SK-N-SH (cell line): ENCODE results near the gene EFHC1. TPM values are rescaled to one million over a fixed set of nuclear protein-coding genes. Genes with fewer than 3 reads are reported as not detected.

Source experiments
- CTCF ChIA-PET: fragments of 300-600, 350-600 bp; formaldehyde crosslinking; extraction: SDS; loops from one replicate; lab custom pipeline; 2021; lab: Yijun Ruan, JAX
- POLR2A ChIA-PET: fragments of 350-600 bp; sonication (Branson Sonifier 250); formaldehyde crosslinking; extraction: SDS; loops from one replicate; lab custom pipeline; 2020; ENCODE audit warnings: antibody characterized with exemption, inconsistent platforms; lab: Yijun Ruan, JAX
- DNase-seq: peaks from one replicate; pipeline ENCODE4 v3.0.0; 2012
- H2AFZ ChIP-seq: fragments of 200-600 bp; sonication (generic); 2 replicates; pipeline ENCODE4 v1.8.1; 2016; ENCODE audit warnings: antibody characterized with exemption, mild to moderate bottlenecking, low read depth
- H3F3A ChIP-seq: fragments of 200-600 bp; sonication (generic); replicated peaks from 2 replicates; pipeline ENCODE3; 2016; ENCODE audit warnings: antibody characterized with exemption, mild to moderate bottlenecking; ENCODE audit not compliant: insufficient read depth
- H3K27ac ChIP-seq, 2 experiments: fragments of 200-500 bp in 1 of 2; fragments of 200-600 bp in 1 of 2; sonication (Bioruptor generic) in 1 of 2; sonication (generic), shearing (Covaris generic) in 1 of 2; 2 replicates each; pipeline versions ENCODE4 v1.5.1 to v1.6.1; 2014 to 2016; ENCODE audit warnings: low read depth in 2 of 2, inconsistent platforms in 1 of 2, low read length in 1 of 2, mild to moderate bottlenecking in 1 of 2, mixed read lengths in 1 of 2
- H3K27me3 ChIP-seq: fragments of 200-600 bp; sonication (generic), shearing (Covaris generic); 2 replicates; pipeline ENCODE4 v1.6.1; 2016; ENCODE audit warnings: mixed run types; ENCODE audit not compliant: insufficient read depth
- H3K36me3 ChIP-seq, 2 experiments: fragments of 200-500 bp in 1 of 2; fragments of 200-600 bp in 1 of 2; sonication (Bioruptor generic) in 1 of 2; sonication (generic) in 1 of 2; replicated peaks in 1 of 2; 2 replicates each; pipeline versions ENCODE3 to v1.5.1; 2014 to 2016; ENCODE audit warnings: low read length in 1 of 2, mild to moderate bottlenecking in 1 of 2; ENCODE audit not compliant: insufficient read depth in 2 of 2, control insufficient read depth in 1 of 2
- H3K4me1 ChIP-seq, 2 experiments: fragments of 200-500 bp in 1 of 2; fragments of 200-600 bp in 1 of 2; sonication (Bioruptor generic) in 1 of 2; sonication (generic), shearing (Covaris generic) in 1 of 2; 2 replicates each; pipeline versions ENCODE4 v1.5.1 to v1.6.1; 2014 to 2016; ENCODE audit warnings: low read depth in 1 of 2, low read length in 1 of 2, mixed run types in 1 of 2; ENCODE audit not compliant: insufficient read depth in 2 of 2, control insufficient read depth in 1 of 2
- H3K4me2 ChIP-seq: fragments of 200-600 bp; sonication (generic), shearing (Covaris generic); 2 replicates; pipeline ENCODE4 v1.6.1; 2017; ENCODE audit warnings: mixed run types
- H3K4me3 ChIP-seq, 2 experiments: fragments of 200-500 bp in 1 of 2; fragments of 200-600 bp in 1 of 2; sonication (Bioruptor generic) in 1 of 2; sonication (generic), shearing (Covaris generic) in 1 of 2; 2 replicates each; pipeline versions ENCODE4 v1.5.1 to v1.8.1; 2014 to 2016; ENCODE audit warnings: low read depth in 2 of 2, inconsistent platforms in 1 of 2, low read length in 1 of 2, mild to moderate bottlenecking in 1 of 2, mixed read lengths in 1 of 2, moderate library complexity in 1 of 2
- H3K79me2 ChIP-seq: fragments of 200-600 bp; sonication (generic); 2 replicates; pipeline ENCODE4 v1.8.1; 2017; ENCODE audit warnings: mild to moderate bottlenecking; ENCODE audit not compliant: insufficient read depth
- H3K9ac ChIP-seq: fragments of 200-600 bp; sonication (generic); 2 replicates; pipeline ENCODE4 v1.6.1; 2017; ENCODE audit warnings: mixed run types
- H3K9me2 ChIP-seq: fragments of 200-600 bp; sonication (generic); 2 replicates; pipeline ENCODE4 v1.6.1; 2017; ENCODE audit warnings: mixed run types
- H3K9me3 ChIP-seq: fragments of 200-600 bp; sonication (generic); 2 replicates; pipeline ENCODE4 v1.6.1; 2017; ENCODE audit warnings: mixed run types, mild to moderate bottlenecking, moderate library complexity
- H4K20me1 ChIP-seq: fragments of 200-600 bp; sonication (generic); 2 replicates; pipeline ENCODE4 v1.6.1; 2017; ENCODE audit warnings: mild to moderate bottlenecking, mixed run types; ENCODE audit not compliant: insufficient read depth
- CHD2 ChIP-seq: fragments of 150-350 bp; IDR thresholded peaks from 2 replicates; pipeline ENCODE4 v1.6.1; 2018; ENCODE audit warnings: low read length; ENCODE audit not compliant: partially characterized antibody
- ELF1 ChIP-seq: IDR thresholded peaks from 2 replicates; pipeline ENCODE4 v1.4.0; 2012
- EP300 ChIP-seq, 2 experiments: IDR thresholded peaks; 2 replicates each; pipeline versions ENCODE4 v1.4.0 to v1.6.1; 2012; ENCODE audit warnings: borderline replicate concordance in 1 of 2, low read depth in 1 of 2, low read length in 1 of 2
- FOSL2 ChIP-seq: IDR thresholded peaks from 2 replicates; pipeline ENCODE4 v1.4.0; 2012; ENCODE audit warnings: low read depth, mild to moderate bottlenecking, moderate library complexity, borderline replicate concordance
- FOXJ3 ChIP-seq: sonication (generic); formaldehyde crosslinking; IDR thresholded peaks from 2 replicates; pipeline ENCODE4 v1.5.1; 2020; ENCODE audit warnings: mild to moderate bottlenecking, missing genetic modification reagents
- GABPA ChIP-seq: IDR thresholded peaks from 2 replicates; pipeline ENCODE4 v1.4.0; 2012; ENCODE audit warnings: low read depth, mild to moderate bottlenecking
- GATA2 ChIP-seq: sonication (generic); formaldehyde crosslinking; IDR thresholded peaks from 2 replicates; pipeline ENCODE4 v1.5.0; 2020; ENCODE audit warnings: mild to moderate bottlenecking, missing genetic modification reagents
- JUND ChIP-seq: IDR thresholded peaks from 2 replicates; pipeline ENCODE4 v1.4.0; 2012
- MAX ChIP-seq: IDR thresholded peaks from 2 replicates; pipeline ENCODE4 v1.4.0; 2012; ENCODE audit warnings: low read depth
- MXI1 ChIP-seq: IDR thresholded peaks from 2 replicates; pipeline ENCODE4 v1.6.1; 2012; ENCODE audit warnings: mild to moderate bottlenecking, low read depth, low read length, improper control_type of control experiment
- NFIC ChIP-seq: IDR thresholded peaks from 2 replicates; pipeline ENCODE4 v1.4.0; 2012; ENCODE audit warnings: borderline replicate concordance
- NRF1 ChIP-seq: IDR thresholded peaks from 2 replicates; pipeline ENCODE4 v1.6.1; 2012; ENCODE audit warnings: low read depth, mild to moderate bottlenecking, low read length
- PBX3 ChIP-seq: IDR thresholded peaks from 2 replicates; pipeline ENCODE4; 2012
- RAD21 ChIP-seq: IDR thresholded peaks from 2 replicates; pipeline ENCODE4 v1.6.1; 2012; ENCODE audit warnings: mild to moderate bottlenecking, low read length
- RCOR1 ChIP-seq: fragments of 150-350 bp; IDR thresholded peaks from 2 replicates; pipeline ENCODE4 v1.6.1; 2017; ENCODE audit warnings: antibody characterized with exemption, low read length
- RFX5 ChIP-seq: IDR thresholded peaks from 2 replicates; pipeline ENCODE4 v1.6.1; 2012; ENCODE audit warnings: mild to moderate bottlenecking, improper control_type of control experiment, low read length
- RXRA ChIP-seq: IDR thresholded peaks from 2 replicates; pipeline ENCODE4 v1.4.0; 2012; ENCODE audit warnings: low read depth, mild to moderate bottlenecking, borderline replicate concordance
- SIN3A ChIP-seq: IDR thresholded peaks from 2 replicates; pipeline ENCODE4 v1.6.1; 2012; ENCODE audit warnings: low read depth, mild to moderate bottlenecking, low read length, moderate library complexity, borderline replicate concordance
- TAF1 ChIP-seq: IDR thresholded peaks from 2 replicates; pipeline ENCODE4 v1.6.1; 2012; ENCODE audit warnings: low read depth, mild to moderate bottlenecking, low read length, moderate library complexity, borderline replicate concordance
- TCF12 ChIP-seq: IDR thresholded peaks from 2 replicates; pipeline ENCODE4 v1.4.0; 2012
- YY1 ChIP-seq: IDR thresholded peaks from 2 replicates; pipeline ENCODE4 v1.4.0; 2012; ENCODE audit warnings: low read depth, mild to moderate bottlenecking
- WGBS: methylation state at CpG from one replicate; pipeline ENCODE4 v1.1.6; 2017; ENCODE audit warnings: low lambda C conversion rate; 5-methylcytosine and 5-hydroxymethylcytosine counted together
- polyA plus RNA-seq, 3 experiments: library from polyadenylated mRNA; depleted of rRNA; stranded (reverse); fragments of >200 nt; gene quantifications; 2 replicates each; pipeline ENCODE4 v1.2.3, GENCODE V29; 2012
- TF ChIP-seq, protein P1 (sequence below): IDR thresholded peaks from 2 replicates; pipeline ENCODE4 v1.6.1; 2012; ENCODE audit warnings: mild to moderate bottlenecking, low read depth, low read length, moderate library complexity

The EFHC1 gene
- polyA plus RNA-seq, 1 of the 3 experiments (the other 2 are of a cell fraction) = 39.4 TPM

GRCh38 chr6:52538901-52539354 is 118.8 kb downstream of the EFHC1 start (continued):
- TF ChIP-seq SIN3A (no peak), TCF12 (peak; percentile 78), ELF1 (no peak), RFX5 (no peak), RXRA (peak; percentile 59; the same call in 1 of the 2 replicates), NRF1 (no peak), MXI1 (no peak), GATA2 (CRISPR knock-in tag) (no peak), YY1 (peak; percentile 29; the same call in 1 of the 2 replicates), EP300 (IDR thresholded peaks at IDR 0.05; ENCODE audit: borderline replicate concordance in 1 of 2, low read depth in 1 of 2, low read length in 1 of 2) (peak in 1 of 2 experiments; percentile 57; a peak in 2 of 4 replicates), PBX3 (no peak; the same call in 1 of the 2 replicates), FOXJ3 (CRISPR knock-in tag) (no peak), FOSL2 (peak; percentile 68; the same call in 1 of the 2 replicates), NFIC (0 out of 2 replicates have a peak, but pooled peaks have one; percentile 35), RAD21 (no peak), GABPA (no peak), TAF1 (no peak), RCOR1 (no peak)
- TF ChIP-seq, protein P1, sequence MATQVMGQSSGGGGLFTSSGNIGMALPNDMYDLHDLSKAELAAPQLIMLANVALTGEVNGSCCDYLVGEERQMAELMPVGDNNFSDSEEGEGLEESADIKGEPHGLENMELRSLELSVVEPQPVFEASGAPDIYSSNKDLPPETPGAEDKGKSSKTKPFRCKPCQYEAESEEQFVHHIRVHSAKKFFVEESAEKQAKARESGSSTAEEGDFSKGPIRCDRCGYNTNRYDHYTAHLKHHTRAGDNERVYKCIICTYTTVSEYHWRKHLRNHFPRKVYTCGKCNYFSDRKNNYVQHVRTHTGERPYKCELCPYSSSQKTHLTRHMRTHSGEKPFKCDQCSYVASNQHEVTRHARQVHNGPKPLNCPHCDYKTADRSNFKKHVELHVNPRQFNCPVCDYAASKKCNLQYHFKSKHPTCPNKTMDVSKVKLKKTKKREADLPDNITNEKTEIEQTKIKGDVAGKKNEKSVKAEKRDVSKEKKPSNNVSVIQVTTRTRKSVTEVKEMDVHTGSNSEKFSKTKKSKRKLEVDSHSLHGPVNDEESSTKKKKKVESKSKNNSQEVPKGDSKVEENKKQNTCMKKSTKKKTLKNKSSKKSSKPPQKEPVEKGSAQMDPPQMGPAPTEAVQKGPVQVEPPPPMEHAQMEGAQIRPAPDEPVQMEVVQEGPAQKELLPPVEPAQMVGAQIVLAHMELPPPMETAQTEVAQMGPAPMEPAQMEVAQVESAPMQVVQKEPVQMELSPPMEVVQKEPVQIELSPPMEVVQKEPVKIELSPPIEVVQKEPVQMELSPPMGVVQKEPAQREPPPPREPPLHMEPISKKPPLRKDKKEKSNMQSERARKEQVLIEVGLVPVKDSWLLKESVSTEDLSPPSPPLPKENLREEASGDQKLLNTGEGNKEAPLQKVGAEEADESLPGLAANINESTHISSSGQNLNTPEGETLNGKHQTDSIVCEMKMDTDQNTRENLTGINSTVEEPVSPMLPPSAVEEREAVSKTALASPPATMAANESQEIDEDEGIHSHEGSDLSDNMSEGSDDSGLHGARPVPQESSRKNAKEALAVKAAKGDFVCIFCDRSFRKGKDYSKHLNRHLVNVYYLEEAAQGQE = no peak

GRCh38 chr6:52539607-52540006 is 119.5 kb downstream of the EFHC1 start:
- WGBS = 19% methylated on average over 6 of the region's 6 CpGs
- no peak overlapping the region for H2AFZ ChIP-seq
- TF ChIP-seq TCF12 = peak; percentile 64
- 0 out of 4 replicates have a peak, but pooled peaks of 1 of the 2 experiments have one; percentile 46 for TF ChIP-seq EP300 (IDR thresholded peaks at IDR 0.05; ENCODE audit: borderline replicate concordance in 1 of 2, low read depth in 1 of 2, low read length in 1 of 2)
- TF ChIP-seq NFIC = peak; percentile 31; the same call in 1 of the 2 replicates
- TF ChIP-seq JUND = 0 out of 2 replicates have a peak, but pooled peaks have one; percentile 21
- peak; percentile 66; the same call in 1 of the 2 replicates for TF ChIP-seq FOSL2
- no peak for TF ChIP-seq CHD2
- TF ChIP-seq ELF1 = no peak
- peak; percentile 45 for TF ChIP-seq PBX3
- peak; percentile 45; the same call in 1 of the 2 replicates for TF ChIP-seq MAX
- peak overlapping the region; percentile 23; the same call in 1 of the 2 replicates for H3K9ac ChIP-seq
- H4K20me1 ChIP-seq = no peaks in the 10 kb centered on the region
- no peaks in the 10 kb centered on the region for H3K9me3 ChIP-seq
- H3K36me3 ChIP-seq = peaks cover 7% of the 10 kb centered on the region in 2 experiments
- H3F3A ChIP-seq = peaks cover 59% of the 10 kb centered on the region
- POLR2A ChIA-PET = interaction anchor here (1.2 kb wide), 1 partner anchor 23 kb away, joined by 3 read pairs; no protein-coding TSS in a partner anchor
- peak overlapping the region; percentile 54 for H3K4me2 ChIP-seq
- peak overlapping the region; percentile 87 for H3K27ac ChIP-seq
- peaks cover 83% of the 10 kb centered on the region for H3K79me2 ChIP-seq
- no peak for DNase-seq
- H3K9me2 ChIP-seq = no peaks in the 10 kb centered on the region
- H3K4me3 ChIP-seq = peak overlapping the region in 1 of 2 experiments; percentile 9; a peak in 2 of 4 replicates
- H3K4me1 ChIP-seq = peaks cover 56 to 83% of the 10 kb centered on the region in 2 experiments
- no peaks in the 10 kb centered on the region for H3K27me3 ChIP-seq
- CTCF ChIA-PET = interaction anchor here (0.9 to 1.6 kb wide), 2 partner anchors 13 to 123 kb away, joined by 3 read pairs; no protein-coding TSS in a partner anchor
